Sigmoid colon (tissue), 7 donors: Measurements from ENCODE around the gene NPR1. TPM values are rescaled to one million over a fixed set of nuclear protein-coding genes. Genes with fewer than 3 reads are reported as not detected.

ENCODE experiments used
- DNase-seq: peaks from one replicate; pipeline ENCODE4 v3.0.0-alpha.2; 2019
- H3K27ac ChIP-seq, 4 donors: fragments of 200-600 bp; sonication (generic); one replicate each; pipeline ENCODE4 v1.5.1; 2016 to 2019; ENCODE audit warnings: mild to moderate bottlenecking in 1 of 4
- H3K27me3 ChIP-seq, 3 donors: fragments of 200-600 bp; sonication (generic); one replicate each; pipeline ENCODE4 v1.5.1; 2019; ENCODE audit warnings: mild to moderate bottlenecking in 1 of 3
- H3K36me3 ChIP-seq, 4 donors: fragments of 200-600 bp; sonication (generic); one replicate each; pipeline ENCODE4 v1.5.1; 2016 to 2019
- H3K4me1 ChIP-seq, 4 donors: fragments of 200-600 bp; sonication (generic); one replicate each; pipeline ENCODE4 v1.5.1; 2017 to 2019
- H3K4me3 ChIP-seq, 4 donors: fragments of 200-600 bp; sonication (generic); one replicate each; pipeline ENCODE4 v1.5.1; 2017 to 2019; ENCODE audit warnings: mild to moderate bottlenecking in 2 of 4, moderate library complexity in 1 of 4
- H3K9me3 ChIP-seq, 4 donors: fragments of 200-600 bp in 3 of 4; sonication (generic) in 3 of 4; one replicate each; pipeline versions ENCODE4 v1.5.1 to v1.6.1; 2013 to 2019
- EP300 ChIP-seq, 4 donors: sonication (generic); formaldehyde crosslinking; IDR thresholded peaks; one replicate each; pipeline ENCODE4 v1.6.1; 2017; ENCODE audit warnings: antibody characterized with exemption in 4 of 4
- POLR2A ChIP-seq, 2 donors: fragments of 450-650 bp; IDR thresholded peaks; one replicate each; pipeline ENCODE4 v1.6.1; 2016; ENCODE audit warnings: antibody characterized with exemption in 2 of 2, mild to moderate bottlenecking in 2 of 2, moderate library complexity in 2 of 2
- POLR2AphosphoS5 ChIP-seq, 4 donors: sonication (generic); formaldehyde crosslinking; IDR thresholded peaks; one replicate each; pipeline ENCODE4 v1.6.1; 2017; ENCODE audit warnings: antibody characterized with exemption in 4 of 4
- whole genome bisulfite sequencing, 2 donors: extraction: QIAGEN DNeasy Blood & Tissue Kit; methylation state at CpG; one replicate each; pipeline ENCODE4 v1.1.7; 2013; 5-methylcytosine and 5-hydroxymethylcytosine counted together
- intact Hi-C: fragments of 100-400 bp; cut with DNase I; formaldehyde crosslinking; loops from one replicate; pipeline ENCODE4 v1.15.1; 2023
- polyA plus RNA-seq, 3 donors: library from polyadenylated mRNA; stranded (reverse); fragments of 200-250 nt; gene quantifications; one replicate each; pipeline ENCODE4 v1.2.3, GENCODE V29; 2013
- total RNA-seq, 4 donors: library from RNA; depleted of rRNA; stranded (reverse); fragments of >200 nt; gene quantifications; one replicate each; pipeline ENCODE4 v1.1.0, GENCODE V29; 2016
- TF ChIP-seq, protein P1 (sequence below), 4 experiments: fragments of 450-650 bp in 3 of 4; fragments of 200-600 bp in 1 of 4; IDR thresholded peaks; one replicate each; pipeline ENCODE4 v1.5.1; 2016 to 2019; ENCODE audit warnings: antibody characterized with exemption in 4 of 4, mild to moderate bottlenecking in 3 of 4, moderate library complexity in 2 of 4
- donor health status: healthy with polysubstance abuse.
- donor health status: Bipolar disorder and iron deficiency.
- donor health status: healthy.

The NPR1 gene
- total and polyA plus RNA-seq, 7 donors: 0.23 to 36.2 (median 11.1) TPM

DNA sequence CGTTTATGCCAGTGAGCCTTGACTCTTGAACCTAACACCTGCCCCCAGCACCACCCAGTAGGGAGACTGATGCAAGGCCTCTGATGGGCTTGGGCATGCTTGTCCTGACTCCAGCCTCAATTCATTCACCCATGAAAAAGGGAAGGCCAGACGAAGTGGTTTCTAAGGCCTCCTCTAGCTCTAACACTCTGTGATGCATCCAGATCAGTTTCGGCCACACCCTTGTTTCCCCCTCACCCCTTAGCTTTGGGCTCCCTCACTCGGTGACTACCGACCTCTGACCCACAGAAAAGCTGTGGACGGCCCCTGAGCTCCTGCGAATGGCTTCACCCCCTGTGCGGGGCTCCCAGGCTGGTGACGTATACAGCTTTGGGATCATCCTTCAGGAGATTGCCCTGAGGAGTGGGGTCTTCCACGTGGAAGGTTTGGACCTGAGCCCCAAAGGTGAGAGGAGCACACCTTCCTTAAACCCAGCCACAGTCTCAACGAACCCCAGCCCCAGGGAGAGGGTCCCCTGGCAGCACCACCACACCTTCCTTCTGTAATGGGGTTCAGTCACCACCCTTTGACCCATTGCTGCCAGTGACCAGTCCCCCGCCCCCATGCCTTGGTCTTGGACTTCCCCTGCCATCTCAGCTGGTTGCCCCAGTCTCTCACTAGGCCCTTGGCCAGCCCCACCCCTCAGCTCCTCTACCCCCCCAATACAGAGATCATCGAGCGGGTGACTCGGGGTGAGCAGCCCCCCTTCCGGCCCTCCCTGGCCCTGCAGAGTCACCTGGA, 9.0 kb downstream of the NPR1 start:
- intact Hi-C loops: no loop called here
- 81 to 90% methylated on average over 16 of the region's 16 CpGs for WGBS, 2 donors
- no peak for TF ChIP-seq POLR2AphosphoS5 (IDR thresholded peaks at IDR 0.05)
- TF ChIP-seq, protein P1, sequence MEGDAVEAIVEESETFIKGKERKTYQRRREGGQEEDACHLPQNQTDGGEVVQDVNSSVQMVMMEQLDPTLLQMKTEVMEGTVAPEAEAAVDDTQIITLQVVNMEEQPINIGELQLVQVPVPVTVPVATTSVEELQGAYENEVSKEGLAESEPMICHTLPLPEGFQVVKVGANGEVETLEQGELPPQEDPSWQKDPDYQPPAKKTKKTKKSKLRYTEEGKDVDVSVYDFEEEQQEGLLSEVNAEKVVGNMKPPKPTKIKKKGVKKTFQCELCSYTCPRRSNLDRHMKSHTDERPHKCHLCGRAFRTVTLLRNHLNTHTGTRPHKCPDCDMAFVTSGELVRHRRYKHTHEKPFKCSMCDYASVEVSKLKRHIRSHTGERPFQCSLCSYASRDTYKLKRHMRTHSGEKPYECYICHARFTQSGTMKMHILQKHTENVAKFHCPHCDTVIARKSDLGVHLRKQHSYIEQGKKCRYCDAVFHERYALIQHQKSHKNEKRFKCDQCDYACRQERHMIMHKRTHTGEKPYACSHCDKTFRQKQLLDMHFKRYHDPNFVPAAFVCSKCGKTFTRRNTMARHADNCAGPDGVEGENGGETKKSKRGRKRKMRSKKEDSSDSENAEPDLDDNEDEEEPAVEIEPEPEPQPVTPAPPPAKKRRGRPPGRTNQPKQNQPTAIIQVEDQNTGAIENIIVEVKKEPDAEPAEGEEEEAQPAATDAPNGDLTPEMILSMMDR (IDR thresholded peaks at IDR 0.05): no peak
- TF ChIP-seq POLR2A (IDR thresholded peaks at IDR 0.05): no peak
- TF ChIP-seq EP300 (IDR thresholded peaks at IDR 0.05): no peak
- Histone ChIP-seq H3K9me3 (no peaks in the 10 kb centered on the region), H3K36me3 (no peaks in the 10 kb centered on the region), H3K4me3 (no peak overlapping the region), H3K27me3 (no peaks in the 10 kb centered on the region), H3K27ac (no peak overlapping the region), H3K4me1 (no peaks in the 10 kb centered on the region)
- DNase-seq: no peak

DNA sequence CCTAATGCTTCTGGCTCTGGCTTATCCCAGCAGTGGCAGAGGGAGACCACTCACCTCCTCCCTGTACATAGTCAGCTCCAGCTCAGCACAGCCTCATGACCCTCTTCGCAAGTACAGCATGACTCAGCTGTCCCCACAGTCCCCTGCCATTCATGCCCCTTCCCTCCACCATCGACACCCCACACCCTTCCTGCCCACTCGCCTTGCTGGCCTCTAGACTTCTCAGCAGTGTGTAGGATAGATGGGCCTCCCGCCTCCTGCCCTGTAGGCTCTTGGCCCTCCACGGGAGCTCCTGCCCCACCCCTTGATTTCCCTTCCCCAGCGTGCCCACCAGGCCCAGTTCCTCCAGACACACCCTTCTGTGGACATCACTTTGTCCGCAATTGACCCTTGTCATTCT, 9.8 kb downstream of the NPR1 start:
- Histone ChIP-seq H3K36me3 (no peaks in the 10 kb centered on the region), H3K27me3 (no peaks in the 10 kb centered on the region), H3K27ac (no peak overlapping the region), H3K4me1 (no peaks in the 10 kb centered on the region), H3K9me3 (no peaks in the 10 kb centered on the region), H3K4me3 (no peak overlapping the region)
- TF ChIP-seq POLR2AphosphoS5 (IDR thresholded peaks at IDR 0.05): no peak
- TF ChIP-seq, protein P1 (IDR thresholded peaks at IDR 0.05): no peak
- no peak for TF ChIP-seq EP300 (IDR thresholded peaks at IDR 0.05)
- TF ChIP-seq POLR2A (IDR thresholded peaks at IDR 0.05): no peak
- intact Hi-C loops: no loop called here
- DNase-seq: no peak
- 82 to 86% methylated on average over 7 of the region's 7 CpGs for WGBS, 2 donors

DNA sequence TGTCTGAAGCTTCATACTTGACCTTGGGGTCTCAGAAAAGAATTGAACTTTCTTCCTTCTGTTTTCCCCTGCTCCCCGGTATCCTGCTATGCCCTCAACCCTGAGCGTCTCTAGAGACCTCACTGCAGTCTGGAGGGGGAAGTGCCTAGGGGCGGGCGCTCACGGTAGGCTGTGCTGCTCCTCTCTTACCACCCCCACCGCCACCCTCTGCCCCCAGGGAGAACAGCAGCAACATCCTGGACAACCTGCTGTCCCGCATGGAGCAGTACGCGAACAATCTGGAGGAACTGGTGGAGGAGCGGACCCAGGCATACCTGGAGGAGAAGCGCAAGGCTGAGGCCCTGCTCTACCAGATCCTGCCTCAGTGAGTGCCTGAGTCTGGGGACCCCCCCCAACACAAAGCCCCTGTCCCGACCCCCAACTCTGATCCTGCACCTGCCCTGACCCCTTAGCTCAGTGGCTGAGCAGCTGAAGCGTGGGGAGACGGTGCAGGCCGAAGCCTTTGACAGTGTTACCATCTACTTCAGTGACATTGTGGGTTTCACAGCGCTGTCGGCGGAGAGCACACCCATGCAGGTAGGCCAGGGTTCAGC, 10.3 kb downstream of the NPR1 start:
- intact Hi-C loops: no loop called here
- TF ChIP-seq, protein P1 (IDR thresholded peaks at IDR 0.05): no peak
- TF ChIP-seq POLR2AphosphoS5 (IDR thresholded peaks at IDR 0.05) (no peak), EP300 (IDR thresholded peaks at IDR 0.05) (no peak), POLR2A (IDR thresholded peaks at IDR 0.05) (no peak)
- 84 to 90% methylated on average over 18 of the region's 18 CpGs for WGBS, 2 donors
- Histone ChIP-seq H3K4me3 (no peak overlapping the region), H3K27ac (no peak overlapping the region), H3K27me3 (no peaks in the 10 kb centered on the region), H3K9me3 (no peaks in the 10 kb centered on the region), H3K4me1 (no peaks in the 10 kb centered on the region), H3K36me3 (no peaks in the 10 kb centered on the region)
- DNase-seq: no peak

DNA sequence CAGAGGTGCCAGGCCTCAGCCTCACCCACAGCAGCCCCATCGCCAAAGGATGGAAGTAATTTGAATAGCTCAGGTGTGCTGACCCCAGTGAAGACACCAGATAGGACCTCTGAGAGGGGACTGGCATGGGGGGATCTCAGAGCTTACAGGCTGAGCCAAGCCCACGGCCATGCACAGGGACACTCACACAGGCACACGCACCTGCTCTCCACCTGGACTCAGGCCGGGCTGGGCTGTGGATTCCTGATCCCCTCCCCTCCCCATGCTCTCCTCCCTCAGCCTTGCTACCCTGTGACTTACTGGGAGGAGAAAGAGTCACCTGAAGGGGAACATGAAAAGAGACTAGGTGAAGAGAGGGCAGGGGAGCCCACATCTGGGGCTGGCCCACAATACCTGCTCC, 15.0 kb downstream of the NPR1 start:
- intact Hi-C loops: no loop called here
- DNase-seq: no peak
- Histone ChIP-seq H3K27me3 (no peaks in the 10 kb centered on the region), H3K4me1 (peaks cover 0 to 15% (median 7%) of the 10 kb centered on the region in 4 donors), H3K36me3 (no peaks in the 10 kb centered on the region), H3K9me3 (no peaks in the 10 kb centered on the region), H3K4me3 (no peak overlapping the region), H3K27ac (no peak overlapping the region)
- WGBS, 2 donors: 65 to 85% methylated on average over 4 of the region's 4 CpGs
- TF ChIP-seq EP300 (IDR thresholded peaks at IDR 0.05) (no peak), POLR2A (IDR thresholded peaks at IDR 0.05) (no peak), POLR2AphosphoS5 (IDR thresholded peaks at IDR 0.05) (no peak)
- TF ChIP-seq, protein P1 (IDR thresholded peaks at IDR 0.05): no peak
